Ishikawa (cell line): Measurements from ENCODE around the gene CMSS1.

ENCODE experiments used
- CEBPB ChIP-seq: IDR thresholded peaks from 2 replicates; pipeline ENCODE4 v1.6.1; 2012
- CREB1 ChIP-seq: IDR thresholded peaks from 2 replicates; pipeline ENCODE4 v1.6.1; 2012; ENCODE audit warnings: low read depth
- EGR1 ChIP-seq: IDR thresholded peaks from 2 replicates; pipeline ENCODE4 v1.6.1; 2012
- EP300 ChIP-seq: IDR thresholded peaks from 2 replicates; pipeline ENCODE4 v1.6.1; 2012; ENCODE audit warnings: borderline replicate concordance
- FOXM1 ChIP-seq: IDR thresholded peaks from 2 replicates; pipeline ENCODE4 v1.6.1; 2012; ENCODE audit warnings: low read depth, borderline replicate concordance
- NFIC ChIP-seq: IDR thresholded peaks from 2 replicates; pipeline ENCODE4 v1.6.1; 2012
- RAD21 ChIP-seq: IDR thresholded peaks from 2 replicates; pipeline ENCODE4 v1.6.1; 2012; ENCODE audit warnings: low read depth
- TAF1 ChIP-seq: IDR thresholded peaks from 2 replicates; pipeline ENCODE4 v1.6.1; 2012; ENCODE audit warnings: low read depth, mild to moderate bottlenecking
- TCF12 ChIP-seq: IDR thresholded peaks from 2 replicates; pipeline ENCODE4 v1.6.1; 2012; ENCODE audit warnings: low read depth
- TEAD4 ChIP-seq: IDR thresholded peaks from 2 replicates; pipeline ENCODE4 v1.6.1; 2012
- YY1 ChIP-seq: IDR thresholded peaks from 2 replicates; pipeline ENCODE4 v1.6.1; 2012; ENCODE audit warnings: low read depth
- ZBTB7A ChIP-seq: IDR thresholded peaks from 2 replicates; pipeline ENCODE4 v1.6.1; 2012; ENCODE audit warnings: low read depth
- TF ChIP-seq, protein P1 (sequence below): IDR thresholded peaks from 2 replicates; pipeline ENCODE4 v1.6.1; 2012; ENCODE audit warnings: low read depth, mild to moderate bottlenecking
- TF ChIP-seq, protein P2 (sequence below): IDR thresholded peaks from 2 replicates; pipeline ENCODE4 v1.6.1; 2012
- TF ChIP-seq, protein P3 (sequence below): IDR thresholded peaks from 2 replicates; pipeline ENCODE4 v1.6.1; 2012

The CMSS1 gene

DNA sequence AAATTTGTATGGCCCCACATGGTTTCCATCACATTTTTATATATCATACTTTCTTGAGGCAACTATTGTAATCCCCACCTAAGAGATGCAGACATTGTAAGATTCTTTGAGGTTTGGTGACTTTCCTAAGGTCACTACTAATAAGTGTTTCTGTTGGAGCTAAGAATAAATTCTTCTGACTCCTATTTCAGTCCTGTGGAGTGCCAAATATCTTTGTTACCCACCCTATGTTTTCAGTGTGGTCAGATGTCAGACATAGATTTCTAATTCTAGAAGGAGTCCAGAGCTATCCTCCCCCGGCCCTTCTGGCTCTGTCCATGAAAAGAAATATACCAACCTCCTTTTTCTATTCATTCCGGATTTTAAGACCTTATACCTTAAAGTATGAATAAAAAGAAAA lies 342.9 kb downstream of the CMSS1 start:
- TF ChIP-seq, protein P1, sequence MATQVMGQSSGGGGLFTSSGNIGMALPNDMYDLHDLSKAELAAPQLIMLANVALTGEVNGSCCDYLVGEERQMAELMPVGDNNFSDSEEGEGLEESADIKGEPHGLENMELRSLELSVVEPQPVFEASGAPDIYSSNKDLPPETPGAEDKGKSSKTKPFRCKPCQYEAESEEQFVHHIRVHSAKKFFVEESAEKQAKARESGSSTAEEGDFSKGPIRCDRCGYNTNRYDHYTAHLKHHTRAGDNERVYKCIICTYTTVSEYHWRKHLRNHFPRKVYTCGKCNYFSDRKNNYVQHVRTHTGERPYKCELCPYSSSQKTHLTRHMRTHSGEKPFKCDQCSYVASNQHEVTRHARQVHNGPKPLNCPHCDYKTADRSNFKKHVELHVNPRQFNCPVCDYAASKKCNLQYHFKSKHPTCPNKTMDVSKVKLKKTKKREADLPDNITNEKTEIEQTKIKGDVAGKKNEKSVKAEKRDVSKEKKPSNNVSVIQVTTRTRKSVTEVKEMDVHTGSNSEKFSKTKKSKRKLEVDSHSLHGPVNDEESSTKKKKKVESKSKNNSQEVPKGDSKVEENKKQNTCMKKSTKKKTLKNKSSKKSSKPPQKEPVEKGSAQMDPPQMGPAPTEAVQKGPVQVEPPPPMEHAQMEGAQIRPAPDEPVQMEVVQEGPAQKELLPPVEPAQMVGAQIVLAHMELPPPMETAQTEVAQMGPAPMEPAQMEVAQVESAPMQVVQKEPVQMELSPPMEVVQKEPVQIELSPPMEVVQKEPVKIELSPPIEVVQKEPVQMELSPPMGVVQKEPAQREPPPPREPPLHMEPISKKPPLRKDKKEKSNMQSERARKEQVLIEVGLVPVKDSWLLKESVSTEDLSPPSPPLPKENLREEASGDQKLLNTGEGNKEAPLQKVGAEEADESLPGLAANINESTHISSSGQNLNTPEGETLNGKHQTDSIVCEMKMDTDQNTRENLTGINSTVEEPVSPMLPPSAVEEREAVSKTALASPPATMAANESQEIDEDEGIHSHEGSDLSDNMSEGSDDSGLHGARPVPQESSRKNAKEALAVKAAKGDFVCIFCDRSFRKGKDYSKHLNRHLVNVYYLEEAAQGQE = no peak
- TF ChIP-seq TCF12 (no peak), CEBPB (no peak), CREB1 (no peak), ZBTB7A (no peak), EP300 (no peak), TAF1 (no peak), FOXM1 (no peak), YY1 (no peak), EGR1 (no peak), NFIC (no peak), TEAD4 (no peak), RAD21 (no peak)
- TF ChIP-seq, protein P2, sequence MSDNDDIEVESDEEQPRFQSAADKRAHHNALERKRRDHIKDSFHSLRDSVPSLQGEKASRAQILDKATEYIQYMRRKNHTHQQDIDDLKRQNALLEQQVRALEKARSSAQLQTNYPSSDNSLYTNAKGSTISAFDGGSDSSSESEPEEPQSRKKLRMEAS = no peak
- TF ChIP-seq, protein P3, sequence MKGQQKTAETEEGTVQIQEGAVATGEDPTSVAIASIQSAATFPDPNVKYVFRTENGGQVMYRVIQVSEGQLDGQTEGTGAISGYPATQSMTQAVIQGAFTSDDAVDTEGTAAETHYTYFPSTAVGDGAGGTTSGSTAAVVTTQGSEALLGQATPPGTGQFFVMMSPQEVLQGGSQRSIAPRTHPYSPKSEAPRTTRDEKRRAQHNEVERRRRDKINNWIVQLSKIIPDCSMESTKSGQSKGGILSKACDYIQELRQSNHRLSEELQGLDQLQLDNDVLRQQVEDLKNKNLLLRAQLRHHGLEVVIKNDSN = no peak

DNA sequence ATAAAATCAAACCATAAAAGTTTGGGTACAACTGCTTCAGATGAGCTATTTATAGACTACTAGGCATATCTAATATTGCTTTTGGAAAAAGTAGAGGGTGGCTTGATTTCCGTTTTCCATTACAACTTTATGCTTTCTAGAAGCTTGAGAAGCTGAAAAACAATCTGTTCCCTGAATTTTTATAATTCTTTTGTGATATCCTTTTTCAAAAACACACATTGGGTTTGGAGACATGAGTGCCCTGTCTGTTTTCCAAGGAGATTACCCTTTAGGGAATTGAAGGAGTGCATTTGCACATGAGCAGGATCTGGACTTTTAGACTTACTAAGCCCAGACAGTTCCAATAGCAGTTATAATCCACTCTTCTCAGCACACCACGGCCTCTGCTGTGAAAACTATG lies 346.1 kb downstream of the CMSS1 start:
- TF ChIP-seq TAF1 (no peak), YY1 (no peak), ZBTB7A (no peak), NFIC (no peak), FOXM1 (no peak), CREB1 (no peak), CEBPB (no peak), TEAD4 (no peak), EGR1 (no peak), RAD21 (no peak), EP300 (no peak), TCF12 (no peak)
- TF ChIP-seq, protein P2 = no peak
- TF ChIP-seq, protein P1 = no peak
- TF ChIP-seq, protein P3 = no peak

DNA sequence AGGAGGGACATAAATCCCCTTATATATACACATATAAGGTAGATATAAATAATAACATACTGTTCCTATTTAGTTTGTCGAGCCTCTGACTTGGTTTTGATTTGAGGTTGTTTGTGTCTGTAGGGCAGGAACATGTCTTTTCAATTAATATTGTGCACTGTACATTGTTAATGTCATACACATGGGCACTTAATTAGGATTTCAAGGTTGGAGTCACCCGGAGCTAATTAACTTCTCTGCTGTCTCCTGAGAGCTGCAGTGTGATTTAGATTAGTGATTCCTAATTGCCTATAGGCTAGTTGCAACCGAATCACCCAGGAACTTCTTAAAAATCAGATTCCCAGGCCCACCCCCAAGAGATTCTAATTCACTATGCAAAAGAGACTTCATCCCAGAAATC lies 347.1 kb downstream of the CMSS1 start:
- TF ChIP-seq FOXM1 = no peak
- TF ChIP-seq TCF12 = no peak
- no peak for TF ChIP-seq YY1
- TF ChIP-seq ZBTB7A = no peak
- TF ChIP-seq CEBPB = no peak
- no peak for TF ChIP-seq EP300
- TF ChIP-seq, protein P2 = no peak
- TF ChIP-seq TEAD4 = no peak
- no peak for TF ChIP-seq EGR1
- TF ChIP-seq, protein P3 = no peak
- no peak for TF ChIP-seq CREB1
- no peak for TF ChIP-seq RAD21
- TF ChIP-seq, protein P1 = no peak
- no peak for TF ChIP-seq NFIC
- TF ChIP-seq TAF1 = no peak
